SK-N-SH treated with all-trans-retinoic acid at 6 μM for 48 hours (cell line): Measurements from ENCODE around the gene MYH6.

Source experiments
- ARNTL ChIP-seq: fragments of 450-650 bp; formaldehyde crosslinking; IDR thresholded peaks from 2 replicates; pipeline ENCODE4 v1.5.0; 2020; ENCODE audit warnings: low read depth, mild to moderate bottlenecking, moderate library complexity, borderline replicate concordance
- CREB5 ChIP-seq: fragments of 250-450 bp; sonication (Bioruptor Pico); IDR thresholded peaks from 2 replicates; pipeline ENCODE4 v1.5.1; 2020; ENCODE audit warnings: low read depth, mild to moderate bottlenecking, moderate library complexity
- CSRNP3 ChIP-seq: fragments of 250-450 bp; sonication (Bioruptor Pico); IDR thresholded peaks from 2 replicates; pipeline ENCODE4 v1.5.1; 2021; ENCODE audit warnings: mild to moderate bottlenecking, moderate library complexity
- ESRRG ChIP-seq: fragments of 250-450 bp; sonication (Bioruptor Pico); IDR thresholded peaks from 2 replicates; pipeline ENCODE4 v1.6.1; 2021; ENCODE audit warnings: mild to moderate bottlenecking
- GLIS3 ChIP-seq: fragments of 250-450 bp; sonication (Bioruptor Pico); IDR thresholded peaks from 2 replicates; pipeline ENCODE4 v1.5.0; 2020; ENCODE audit warnings: mild to moderate bottlenecking, moderate library complexity
- ISL1 ChIP-seq: fragments of 250-450 bp; sonication (Bioruptor Pico); IDR thresholded peaks from 2 replicates; pipeline ENCODE4 v2.1.2; 2022; ENCODE audit warnings: mild to moderate bottlenecking, moderate library complexity
- OSR1 ChIP-seq: fragments of 250-450 bp; sonication (Bioruptor Pico); IDR thresholded peaks from 2 replicates; pipeline ENCODE4 v1.8.0; 2022; ENCODE audit warnings: moderate library complexity, mild to moderate bottlenecking, inconsistent platforms
- PATZ1 ChIP-seq: fragments of 250-450 bp; sonication (Bioruptor Pico); IDR thresholded peaks from 2 replicates; pipeline ENCODE4 v1.8.0; 2020; ENCODE audit warnings: mild to moderate bottlenecking, moderate library complexity, borderline replicate concordance
- PPARA ChIP-seq: fragments of 250-450 bp; sonication (Bioruptor Pico); IDR thresholded peaks from 2 replicates; pipeline ENCODE4 v1.5.0; 2020; ENCODE audit warnings: mild to moderate bottlenecking, borderline replicate concordance
- RARB ChIP-seq: fragments of 250-450 bp; sonication (Bioruptor Pico); IDR thresholded peaks from 2 replicates; pipeline ENCODE4 v1.8.0; 2021; ENCODE audit warnings: mild to moderate bottlenecking, moderate library complexity
- TOX ChIP-seq: fragments of 250-450 bp; sonication (Bioruptor Pico); IDR thresholded peaks from 2 replicates; pipeline ENCODE4 v1.8.0; 2021; ENCODE audit warnings: mild to moderate bottlenecking, moderate library complexity, borderline replicate concordance
- TSHZ2 ChIP-seq: fragments of 250-450 bp; sonication (Bioruptor Pico); IDR thresholded peaks from 2 replicates; pipeline ENCODE4 v1.5.0; 2020; ENCODE audit warnings: mild to moderate bottlenecking, moderate library complexity
- ZNF70 ChIP-seq: fragments of 450-650 bp; formaldehyde crosslinking; IDR thresholded peaks from 2 replicates; pipeline ENCODE4 v1.5.0; 2020; ENCODE audit warnings: mild to moderate bottlenecking, moderate library complexity
- TF ChIP-seq, protein P1 (sequence below): fragments of 250-450 bp; sonication (Bioruptor Pico); IDR thresholded peaks from 2 replicates; pipeline ENCODE4 v1.8.0; 2021; ENCODE audit warnings: low read depth, mild to moderate bottlenecking, moderate library complexity, borderline replicate concordance

- TF ChIP-seq RARB (no peak), GLIS3 (CRISPR knock-in tag) (no peak), ZNF70 (CRISPR knock-in tag) (no peak), ARNTL (CRISPR knock-in tag) (no peak), OSR1 (no peak), PPARA (CRISPR knock-in tag) (no peak), TSHZ2 (no peak), PATZ1 (CRISPR knock-in tag) (no peak), CREB5 (CRISPR knock-in tag) (no peak), ISL1 (CRISPR knock-in tag) (no peak), CSRNP3 (CRISPR knock-in tag) (no peak), ESRRG (CRISPR knock-in tag) (no peak), TOX (CRISPR knock-in tag) (no peak)
- TF ChIP-seq, protein P1, sequence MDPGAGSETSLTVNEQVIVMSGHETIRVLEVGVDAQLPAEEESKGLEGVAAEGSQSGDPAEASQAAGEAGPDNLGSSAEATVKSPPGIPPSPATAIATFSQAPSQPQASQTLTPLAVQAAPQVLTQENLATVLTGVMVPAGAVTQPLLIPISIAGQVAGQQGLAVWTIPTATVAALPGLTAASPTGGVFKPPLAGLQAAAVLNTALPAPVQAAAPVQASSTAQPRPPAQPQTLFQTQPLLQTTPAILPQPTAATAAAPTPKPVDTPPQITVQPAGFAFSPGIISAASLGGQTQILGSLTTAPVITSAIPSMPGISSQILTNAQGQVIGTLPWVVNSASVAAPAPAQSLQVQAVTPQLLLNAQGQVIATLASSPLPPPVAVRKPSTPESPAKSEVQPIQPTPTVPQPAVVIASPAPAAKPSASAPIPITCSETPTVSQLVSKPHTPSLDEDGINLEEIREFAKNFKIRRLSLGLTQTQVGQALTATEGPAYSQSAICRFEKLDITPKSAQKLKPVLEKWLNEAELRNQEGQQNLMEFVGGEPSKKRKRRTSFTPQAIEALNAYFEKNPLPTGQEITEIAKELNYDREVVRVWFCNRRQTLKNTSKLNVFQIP (CRISPR knock-in tag): no peak
Measured at GRCh38 chr14:23348297-23348655, 59.8 kb downstream of the MYH6 start.
